Osteocyte (in vitro differentiated cells): Measurements from ENCODE around the gene TAPBPL. TPM values are rescaled to one million over a fixed set of nuclear protein-coding genes. Genes with fewer than 3 reads are reported as not detected.

Experiments
- DNase-seq: peaks from one replicate; pipeline ENCODE4 v3.0.0; 2021; ENCODE audit warnings: mixed read lengths; ENCODE audit not compliant: unreplicated experiment; ENCODE audit errors: extremely low spot score
- H3K27ac Mint-ChIP-seq: one replicate; pipeline ENCODE4 v1.8.0; 2021; ENCODE audit warnings: mild to moderate bottlenecking, mixed read lengths; ENCODE audit not compliant: unreplicated experiment
- H3K27me3 Mint-ChIP-seq: one replicate; pipeline ENCODE4 v1.8.0; 2021; ENCODE audit warnings: mixed read lengths; ENCODE audit not compliant: unreplicated experiment
- H3K36me3 Mint-ChIP-seq: one replicate; pipeline ENCODE4 v1.8.0; 2021; ENCODE audit warnings: mixed read lengths; ENCODE audit not compliant: unreplicated experiment
- H3K4me1 Mint-ChIP-seq: one replicate; pipeline ENCODE4 v1.8.0; 2021; ENCODE audit warnings: mixed read lengths; ENCODE audit not compliant: unreplicated experiment
- H3K4me3 Mint-ChIP-seq: one replicate; pipeline ENCODE4 v1.8.0; 2021; ENCODE audit warnings: mild to moderate bottlenecking, moderate library complexity, mixed read lengths; ENCODE audit not compliant: unreplicated experiment
- H3K9me3 Mint-ChIP-seq: one replicate; pipeline ENCODE4 v1.8.0; 2021; ENCODE audit warnings: mixed read lengths; ENCODE audit not compliant: unreplicated experiment
- CTCF ChIP-seq: fragments of 200-600 bp; sonication (generic); IDR thresholded peaks from 2 replicates; pipeline ENCODE4 v1.5.0; 2021; ENCODE audit warnings: antibody characterized with exemption, mild to moderate bottlenecking, moderate library complexity
- total RNA-seq: library from RNA; stranded (reverse); gene quantifications from 2 replicates; pipeline ENCODE4 v1.2.1, GENCODE V29; 2021

The TAPBPL gene
- total RNA-seq, 1 donor from 2014 or later: 13.1 TPM

DNA sequence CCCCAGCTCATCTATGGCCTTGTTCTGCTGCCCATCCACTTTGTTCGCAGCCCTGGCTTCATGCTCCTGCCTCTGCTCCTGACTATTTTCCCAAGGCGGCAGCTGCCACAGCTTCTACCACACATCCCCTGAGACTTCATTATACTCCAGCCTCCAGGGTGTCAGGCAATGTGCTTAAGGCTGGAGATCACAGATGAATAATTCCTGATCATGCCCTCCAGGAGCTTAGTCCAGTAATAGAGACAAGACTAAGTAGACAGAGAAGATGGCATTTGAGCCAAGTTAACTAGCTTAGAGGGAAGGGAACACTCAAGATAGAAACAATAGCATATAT is 7.1 kb downstream of the TAPBPL start:
- Mint-ChIP-seq H3K27me3 (no peaks in the 10 kb centered on the region), H3K27ac (no peak overlapping the region), H3K36me3 (peaks cover 15% of the 10 kb centered on the region), H3K4me1 (no peaks in the 10 kb centered on the region), H3K9me3 (no peaks in the 10 kb centered on the region), H3K4me3 (no peak overlapping the region)
- TF ChIP-seq CTCF: no peak
- no peak for DNase-seq

- Mint-ChIP-seq H3K27me3 (no peaks in the 10 kb centered on the region), H3K36me3 (peaks cover 19% of the 10 kb centered on the region), H3K4me3 (no peak overlapping the region), H3K9me3 (no peaks in the 10 kb centered on the region), H3K4me1 (no peaks in the 10 kb centered on the region), H3K27ac (no peak overlapping the region)
- no peak for DNase-seq
- TF ChIP-seq CTCF: no peak
Measured at GRCh38 chr12:6460751-6461371, 9.0 kb downstream of the TAPBPL start.

DNA sequence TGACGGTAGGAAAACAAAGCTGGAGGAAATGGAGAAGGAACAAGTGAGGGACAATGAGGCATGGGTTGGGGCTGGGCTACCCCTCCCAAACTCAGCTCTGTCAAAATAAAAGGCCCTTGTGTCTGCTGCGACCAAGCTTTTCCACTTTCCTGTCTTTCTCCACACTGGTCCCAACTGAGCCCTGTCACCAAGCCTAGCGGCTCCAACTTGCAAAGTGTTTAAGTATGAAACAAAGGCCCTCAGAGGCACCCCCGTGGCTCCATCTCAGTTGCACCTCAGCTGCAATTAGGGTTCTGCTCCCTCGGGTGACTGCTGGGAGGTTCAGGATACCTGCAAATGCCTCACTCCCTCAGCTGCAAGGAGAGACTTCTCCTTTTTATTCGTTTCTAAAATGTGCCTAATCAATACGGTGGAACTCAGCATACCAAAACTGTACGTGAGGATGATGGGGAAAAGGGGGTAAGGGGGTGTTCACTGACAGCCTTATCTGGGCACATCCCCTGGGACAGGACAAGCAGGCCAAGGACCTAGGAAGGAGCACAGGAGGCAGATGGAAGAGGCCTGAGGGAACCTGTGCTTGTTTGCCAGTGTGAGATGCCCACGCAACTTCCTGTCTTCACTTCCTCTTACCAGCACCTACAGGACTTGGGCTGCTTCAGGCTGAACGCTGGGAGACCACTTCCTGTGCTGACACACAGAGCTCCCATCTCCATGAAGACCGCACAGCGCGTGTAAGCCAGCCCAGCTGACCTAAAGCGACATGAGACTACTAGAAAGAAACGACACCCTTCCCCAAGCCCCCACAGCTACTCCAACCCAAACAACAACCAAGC is 9.8 kb downstream of the TAPBPL start:
- TF ChIP-seq CTCF: no peak
- no peak for DNase-seq
- H3K4me1 Mint-ChIP-seq: no peaks in the 10 kb centered on the region
- H3K27me3 Mint-ChIP-seq: no peaks in the 10 kb centered on the region
- H3K9me3 Mint-ChIP-seq: no peaks in the 10 kb centered on the region
- no peak overlapping the region for H3K4me3 Mint-ChIP-seq
- peaks cover 19% of the 10 kb centered on the region for H3K36me3 Mint-ChIP-seq
- no peak overlapping the region for H3K27ac Mint-ChIP-seq

DNA sequence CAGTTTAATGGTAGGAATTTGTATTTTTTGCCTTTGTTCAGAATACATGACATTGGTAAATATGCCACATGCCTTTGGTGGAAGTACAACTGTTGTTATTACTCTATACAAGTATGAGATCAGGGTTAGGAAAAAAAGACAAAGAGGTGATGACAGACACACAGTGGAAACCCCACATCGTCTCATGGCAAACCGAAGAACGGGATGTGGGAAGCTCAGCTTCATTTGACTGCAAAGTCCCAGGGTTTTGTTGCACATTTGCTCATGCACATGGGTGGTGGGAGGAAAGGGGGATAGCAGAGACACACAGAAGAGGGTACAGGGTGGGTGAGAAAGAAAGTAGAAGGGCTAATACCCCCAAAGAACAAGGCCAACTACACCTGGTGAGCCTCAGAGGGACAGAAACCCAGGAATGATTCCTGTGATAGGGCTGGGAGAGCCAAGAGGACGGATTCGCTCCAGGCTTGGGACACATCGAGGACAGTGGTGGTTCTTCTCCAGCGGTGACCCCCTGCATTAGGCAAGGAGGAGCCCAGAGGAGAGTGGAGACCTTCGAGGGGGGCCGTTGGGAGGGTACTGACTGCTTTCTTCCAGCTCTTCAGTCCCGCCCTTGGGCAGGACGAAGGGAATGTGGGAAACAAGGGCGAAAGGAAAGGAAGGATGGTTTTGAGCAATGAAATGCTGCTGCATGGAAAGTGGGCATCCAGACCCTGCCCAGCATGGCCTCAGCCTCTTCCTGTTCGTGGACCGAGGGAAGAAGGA is 10.6 kb downstream of the TAPBPL start:
- H3K4me3 Mint-ChIP-seq: no peak overlapping the region
- H3K36me3 Mint-ChIP-seq: peaks cover 15% of the 10 kb centered on the region
- H3K9me3 Mint-ChIP-seq: no peaks in the 10 kb centered on the region
- TF ChIP-seq CTCF: no peak
- DNase-seq: no peak
- H3K27ac Mint-ChIP-seq: peak overlapping the region; percentile 48
- H3K27me3 Mint-ChIP-seq: no peaks in the 10 kb centered on the region
- peaks cover 2% of the 10 kb centered on the region for H3K4me1 Mint-ChIP-seq

- Mint-ChIP-seq H3K9me3 (no peaks in the 10 kb centered on the region), H3K27ac (no peak overlapping the region), H3K36me3 (peaks cover 15% of the 10 kb centered on the region), H3K27me3 (no peaks in the 10 kb centered on the region), H3K4me1 (peaks cover 6% of the 10 kb centered on the region), H3K4me3 (no peak overlapping the region)
- TF ChIP-seq CTCF: no peak
- no peak for DNase-seq
Measured at GRCh38 chr12:6463216-6463615, 11.4 kb downstream of the TAPBPL start.
